ENCODE results near the gene N4BP3. TPM values are rescaled to one million over a fixed set of nuclear protein-coding genes. Genes with fewer than 3 reads are reported as not detected.

The N4BP3 gene
- total RNA-seq, 1 donor from 2014 or later: 4.5 TPM

DNA sequence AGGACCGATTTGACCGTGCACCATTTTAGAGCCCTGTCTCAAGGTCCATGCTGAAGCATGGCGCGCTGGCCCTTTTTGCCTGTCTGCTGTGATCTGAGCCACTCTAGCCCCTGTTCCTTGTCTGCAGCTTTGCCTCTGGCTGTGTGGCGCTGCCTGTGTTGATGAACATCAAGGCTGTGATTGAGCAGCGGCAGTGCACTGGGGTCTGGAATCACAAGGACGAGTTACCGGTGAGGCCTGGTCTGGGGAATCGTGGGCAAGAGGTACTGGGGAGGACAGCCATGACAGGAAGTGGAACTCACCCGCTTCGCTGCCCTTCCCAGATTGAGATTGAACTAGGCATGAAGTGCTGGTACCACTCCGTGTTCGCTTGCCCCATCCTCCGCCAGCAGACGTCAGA, 34.1 kb downstream of the N4BP3 start:
- peaks cover 36% of the 10 kb centered on the region for H3K36me3 ChIP-seq (ENCODE audit: control insufficient read depth, insufficient read depth, low read length)
- DNase-seq (ENCODE audit: low read depth) (no peak), FAIRE-seq (no peak)
- H3K4me3 ChIP-seq (ENCODE audit: low read depth, low read length): no peak overlapping the region
- no peaks in the 10 kb centered on the region for H3K27me3 ChIP-seq (ENCODE audit: control insufficient read depth, insufficient read depth, low read length)
- TF ChIP-seq, protein P1, sequence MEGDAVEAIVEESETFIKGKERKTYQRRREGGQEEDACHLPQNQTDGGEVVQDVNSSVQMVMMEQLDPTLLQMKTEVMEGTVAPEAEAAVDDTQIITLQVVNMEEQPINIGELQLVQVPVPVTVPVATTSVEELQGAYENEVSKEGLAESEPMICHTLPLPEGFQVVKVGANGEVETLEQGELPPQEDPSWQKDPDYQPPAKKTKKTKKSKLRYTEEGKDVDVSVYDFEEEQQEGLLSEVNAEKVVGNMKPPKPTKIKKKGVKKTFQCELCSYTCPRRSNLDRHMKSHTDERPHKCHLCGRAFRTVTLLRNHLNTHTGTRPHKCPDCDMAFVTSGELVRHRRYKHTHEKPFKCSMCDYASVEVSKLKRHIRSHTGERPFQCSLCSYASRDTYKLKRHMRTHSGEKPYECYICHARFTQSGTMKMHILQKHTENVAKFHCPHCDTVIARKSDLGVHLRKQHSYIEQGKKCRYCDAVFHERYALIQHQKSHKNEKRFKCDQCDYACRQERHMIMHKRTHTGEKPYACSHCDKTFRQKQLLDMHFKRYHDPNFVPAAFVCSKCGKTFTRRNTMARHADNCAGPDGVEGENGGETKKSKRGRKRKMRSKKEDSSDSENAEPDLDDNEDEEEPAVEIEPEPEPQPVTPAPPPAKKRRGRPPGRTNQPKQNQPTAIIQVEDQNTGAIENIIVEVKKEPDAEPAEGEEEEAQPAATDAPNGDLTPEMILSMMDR (IDR thresholded peaks at IDR 0.05; ENCODE audit: insufficient read depth, low read length, severe bottlenecking): no peak

DNA sequence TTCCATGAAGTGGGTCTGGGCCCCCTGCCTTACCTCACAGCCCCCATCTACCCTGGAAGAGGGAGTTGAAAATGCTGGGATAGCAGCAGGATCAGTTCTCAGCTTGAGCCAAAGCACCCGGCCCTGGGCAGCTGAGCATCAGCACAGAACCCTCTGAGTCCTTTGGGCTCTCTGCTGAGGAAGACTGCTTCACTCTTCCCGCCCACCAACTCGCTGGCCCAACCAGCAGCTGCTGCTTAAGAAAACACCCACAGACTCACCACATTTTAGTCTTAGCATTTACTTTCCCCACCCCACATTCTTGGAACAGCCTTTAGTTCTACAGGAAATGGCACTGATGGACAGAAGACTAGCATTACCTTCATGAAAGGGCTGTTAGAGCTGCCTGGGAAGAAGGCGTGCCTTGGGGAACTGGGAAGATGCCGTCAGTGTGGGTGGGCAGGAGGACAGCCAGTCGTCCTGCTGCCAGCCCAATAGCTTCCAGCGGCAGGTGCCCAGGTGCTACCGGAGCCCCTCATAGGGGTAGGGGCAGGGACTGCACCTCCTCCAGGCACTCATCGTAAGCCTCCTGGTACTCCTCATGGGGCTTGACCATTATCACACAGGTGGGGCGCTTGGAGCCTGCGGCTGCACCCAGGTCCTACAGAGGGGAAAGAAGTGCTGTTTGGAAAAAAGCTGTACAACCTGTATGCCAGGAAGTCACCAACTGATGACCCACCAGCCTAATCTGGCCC, 36.0 kb downstream of the N4BP3 start:
- no peak overlapping the region for H3K4me3 ChIP-seq (ENCODE audit: low read depth, low read length)
- TF ChIP-seq, protein P1 (IDR thresholded peaks at IDR 0.05; ENCODE audit: insufficient read depth, low read length, severe bottlenecking): no peak
- FAIRE-seq (no peak), DNase-seq (ENCODE audit: low read depth) (no peak)
- no peaks in the 10 kb centered on the region for H3K27me3 ChIP-seq (ENCODE audit: control insufficient read depth, insufficient read depth, low read length)
- H3K36me3 ChIP-seq (ENCODE audit: control insufficient read depth, insufficient read depth, low read length): peaks cover 27% of the 10 kb centered on the region

DNA sequence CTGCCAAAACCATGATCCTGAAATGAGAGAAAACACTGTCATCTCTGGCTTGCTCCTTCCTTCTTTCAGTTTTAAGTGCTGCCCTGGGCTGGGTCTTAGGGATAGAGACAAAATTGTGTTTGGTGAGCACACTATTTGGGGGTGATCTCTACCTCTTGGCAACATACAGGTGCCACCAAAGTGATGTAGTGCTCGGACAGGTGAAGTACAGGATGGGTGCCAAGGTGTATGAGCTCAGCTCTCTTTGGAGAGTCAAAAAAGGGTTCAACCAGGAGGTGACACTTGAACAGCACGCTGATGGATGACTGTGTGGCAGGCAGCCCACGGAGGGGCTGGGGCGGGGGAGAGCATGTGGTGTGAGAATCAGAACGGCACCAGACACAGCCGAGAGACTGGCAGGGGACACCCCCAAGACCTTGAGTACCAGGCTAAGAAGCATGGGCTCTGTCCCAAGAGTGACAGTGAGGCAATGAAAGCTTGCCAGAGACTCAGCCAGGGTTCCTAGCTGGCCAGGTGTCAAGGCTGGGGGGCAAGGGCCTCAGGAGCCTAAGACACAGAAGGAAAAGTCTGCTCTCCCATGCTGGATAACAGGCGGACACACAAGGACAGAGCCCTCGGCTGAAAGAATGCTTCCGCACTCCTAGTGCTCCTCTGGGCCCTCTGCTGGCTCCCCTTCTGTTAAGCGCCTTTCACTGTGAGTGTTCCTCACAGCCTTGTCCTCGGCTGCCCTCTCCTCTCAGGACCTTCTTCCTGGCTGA, 37.8 kb downstream of the N4BP3 start:
- TF ChIP-seq, protein P1 (IDR thresholded peaks at IDR 0.05; ENCODE audit: insufficient read depth, low read length, severe bottlenecking): peak; percentile 25
- no peak for DNase-seq (ENCODE audit: low read depth)
- Histone ChIP-seq H3K27me3 (ENCODE audit: control insufficient read depth, insufficient read depth, low read length) (no peaks in the 10 kb centered on the region), H3K4me3 (ENCODE audit: low read depth, low read length) (no peak overlapping the region), H3K36me3 (ENCODE audit: control insufficient read depth, insufficient read depth, low read length) (peaks cover 27% of the 10 kb centered on the region)
- FAIRE-seq: no peak

DNA sequence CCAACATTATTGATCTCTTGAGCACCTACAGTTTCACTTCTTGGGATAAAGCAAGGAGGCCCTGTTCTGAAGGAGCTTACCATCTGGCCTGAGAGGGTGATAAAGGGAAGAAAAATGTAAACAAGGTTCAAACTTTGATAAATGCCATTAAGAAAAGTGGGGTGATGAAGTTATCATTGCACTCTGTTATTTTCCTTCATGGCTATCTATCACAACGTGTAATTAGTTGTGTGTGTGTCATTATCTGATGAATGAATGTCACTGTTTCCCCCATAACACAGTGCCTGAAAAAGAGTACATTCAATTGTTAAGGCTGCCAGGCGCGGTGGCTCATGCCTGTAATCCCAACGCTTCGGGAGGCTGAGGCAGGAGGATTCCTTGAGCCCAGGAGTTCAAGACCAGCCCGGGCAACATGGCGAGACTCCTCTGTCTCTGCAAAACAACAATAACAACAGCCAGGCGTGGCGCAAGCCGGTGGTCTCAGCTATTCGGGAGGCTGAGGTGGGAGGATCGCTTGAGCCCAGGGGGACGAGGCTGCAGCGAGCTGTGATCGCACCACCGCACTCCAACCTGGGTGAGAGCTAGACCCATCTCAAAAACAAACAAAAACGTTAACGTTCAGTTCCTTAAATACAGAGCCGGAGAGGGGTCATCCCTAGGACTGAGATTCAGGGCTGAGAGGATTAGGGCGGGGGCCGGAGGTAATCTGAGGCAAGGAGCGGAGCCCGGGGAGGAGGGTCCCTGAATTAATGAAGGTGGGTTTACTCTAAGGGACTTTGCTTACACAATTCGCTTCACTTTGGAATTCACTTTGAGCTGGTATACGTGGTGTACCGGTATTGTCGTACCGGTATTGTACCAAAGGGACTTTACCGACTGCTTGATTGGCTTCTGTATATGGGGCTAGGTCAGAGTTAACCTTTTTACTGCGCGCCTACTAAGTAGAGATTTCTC, 39.4 kb downstream of the N4BP3 start:
- no peak for DNase-seq (ENCODE audit: low read depth)
- H3K36me3 ChIP-seq (ENCODE audit: control insufficient read depth, insufficient read depth, low read length): peaks cover 21% of the 10 kb centered on the region
- no peak for FAIRE-seq
- H3K4me3 ChIP-seq (ENCODE audit: low read depth, low read length): peak overlapping the region; percentile 73
- TF ChIP-seq, protein P1 (IDR thresholded peaks at IDR 0.05; ENCODE audit: insufficient read depth, low read length, severe bottlenecking): no peak
- H3K27me3 ChIP-seq (ENCODE audit: control insufficient read depth, insufficient read depth, low read length): no peaks in the 10 kb centered on the region

DNA sequence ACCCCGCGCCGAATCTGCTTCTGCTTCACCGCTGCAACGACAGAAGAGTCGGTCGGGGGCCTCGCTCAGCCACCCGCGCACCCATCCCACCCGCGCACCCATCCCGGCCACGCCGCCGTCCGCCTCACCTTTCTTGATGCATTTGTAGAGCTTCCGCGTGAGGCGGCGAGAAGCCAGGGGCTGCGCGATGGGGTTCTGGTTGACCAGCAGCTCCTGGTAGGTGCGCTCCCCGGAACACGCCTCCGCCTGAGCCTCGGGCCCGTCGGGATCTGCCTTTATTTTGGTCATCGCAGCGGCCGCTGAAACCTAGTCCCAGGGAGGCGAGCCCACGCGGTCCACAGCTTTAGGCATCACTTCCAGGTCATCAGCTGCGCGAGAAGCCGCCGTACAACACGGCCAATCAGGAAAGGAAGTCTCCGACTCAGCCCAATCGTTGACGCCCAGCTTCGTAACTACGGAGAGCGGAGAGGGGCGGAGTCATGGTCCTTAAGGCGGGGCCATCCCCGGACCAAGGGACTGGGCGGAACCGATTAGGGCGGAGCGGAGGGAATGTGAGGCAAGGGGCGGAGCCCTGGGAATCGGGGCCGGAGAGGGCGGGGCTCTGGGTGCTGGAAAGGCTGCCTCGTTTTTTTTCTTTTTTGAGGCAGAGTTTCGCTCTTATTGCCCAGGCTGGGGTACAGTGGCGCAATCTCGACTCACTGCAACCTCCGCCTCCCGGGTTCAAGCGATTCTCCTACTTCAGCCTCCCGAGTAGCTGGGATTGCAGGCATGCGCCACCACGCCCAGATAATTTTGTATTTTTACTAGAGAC, 40.4 kb downstream of the N4BP3 start, which contains the start of gene NHP2:
NHP2 (minus strand) TSS at position 356 of the 811 bp plus-strand sequence; CDS start at position 288, 68 bp downstream.
- FAIRE-seq: peak; percentile 32
- TF ChIP-seq, protein P1 (IDR thresholded peaks at IDR 0.05; ENCODE audit: insufficient read depth, low read length, severe bottlenecking): no peak

More for the DNA sequence above, 40.4 kb downstream of the N4BP3 start, which contains the start of gene NHP2:
- peak within 1 kb of the TSS; percentile 73 for H3K4me3 ChIP-seq (ENCODE audit: low read depth, low read length)
- no peaks in the 10 kb centered on the region for H3K27me3 ChIP-seq (ENCODE audit: control insufficient read depth, insufficient read depth, low read length)
- DNase-seq (ENCODE audit: low read depth): peak; percentile 96
- H3K36me3 ChIP-seq (ENCODE audit: control insufficient read depth, insufficient read depth, low read length): peaks cover 13% of the 10 kb centered on the region
